COLO668 (cell line): Measurements from ENCODE around the gene KLK12.

Source experiments
- DNase-seq: peaks from one replicate; lab custom pipeline; 2025; ENCODE audit not compliant: unreplicated experiment; lab: John Stamatoyannopoulos, UW

Gene KLK12

DNA sequence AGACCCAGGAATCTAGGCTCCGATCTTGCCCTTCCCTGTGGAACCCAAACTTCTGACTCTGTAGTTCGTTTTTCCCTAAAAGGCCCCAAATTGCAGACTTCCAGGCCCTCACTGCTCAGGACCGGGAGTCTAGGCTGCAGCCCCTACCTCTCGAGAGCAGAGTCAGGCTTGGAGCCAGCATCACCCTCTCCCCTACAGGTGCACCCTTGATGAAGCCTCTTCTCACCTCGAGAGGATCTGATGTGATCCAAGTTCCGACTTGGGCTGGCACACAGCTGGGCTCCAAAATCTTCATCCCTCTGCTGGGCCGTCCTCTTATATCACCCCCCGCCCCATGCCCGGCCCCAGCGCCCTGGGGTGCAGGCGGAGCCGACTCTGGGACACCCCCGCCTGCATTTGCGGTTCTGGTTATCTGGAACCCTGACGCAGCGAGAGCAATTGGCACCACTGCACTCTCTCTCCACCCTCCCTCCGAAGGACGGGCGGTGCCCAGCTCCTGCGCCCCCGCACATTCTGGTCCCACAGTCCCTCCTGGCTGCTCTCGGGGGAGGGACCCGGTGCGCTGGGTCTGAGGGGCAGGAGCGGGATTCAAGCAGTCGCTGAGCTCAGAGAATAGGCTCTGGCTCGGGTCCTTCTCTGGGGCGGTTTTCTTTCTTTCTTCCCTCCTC, 51.0 kb downstream of the KLK12 start, which contains the start of gene KLK7:
KLK7 (minus strand) TSS at position 293 of the 668 bp plus-strand sequence. CDS start 1,518 bp downstream, outside the sequence.
- no peak for DNase-seq

GRCh38 chr19:50982186-50982585, 52.6 kb downstream of the KLK12 start:
- DNase-seq: no peak

GRCh38 chr19:50981587-50982146, 53.1 kb downstream of the KLK12 start:
- no peak for DNase-seq

- no peak for DNase-seq
These were observed 54.6 kb downstream of the KLK12 start for GRCh38 chr19:50980208-50980607.

- no peak for DNase-seq
These were observed 55.0 kb downstream of the KLK12 start for GRCh38 chr19:50979758-50980157.
